ENCODE measurements around the gene TNFSF8.

TNFSF8 gene

DNA sequence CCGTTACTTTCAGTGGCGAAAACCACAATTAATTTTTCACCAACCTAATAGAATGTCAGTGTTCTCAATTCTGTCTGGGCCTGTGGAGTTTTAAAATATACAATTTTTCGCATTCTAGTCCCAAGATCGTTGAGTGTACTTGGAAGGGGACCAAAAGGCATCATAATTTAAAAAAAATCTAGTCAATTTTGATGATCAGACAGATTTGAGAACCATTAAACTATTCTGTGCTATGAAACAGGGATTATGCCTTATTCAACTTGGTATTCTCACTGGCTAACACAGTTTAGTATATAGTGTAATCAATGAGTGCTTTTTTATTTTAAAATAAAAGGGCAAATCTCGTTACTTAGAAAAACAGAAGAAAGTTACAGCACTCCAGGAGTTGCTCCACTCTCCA, 63.1 kb downstream of the TNFSF8 start:
- DNase-seq (ENCODE audit: low spot score), result no peak

DNA sequence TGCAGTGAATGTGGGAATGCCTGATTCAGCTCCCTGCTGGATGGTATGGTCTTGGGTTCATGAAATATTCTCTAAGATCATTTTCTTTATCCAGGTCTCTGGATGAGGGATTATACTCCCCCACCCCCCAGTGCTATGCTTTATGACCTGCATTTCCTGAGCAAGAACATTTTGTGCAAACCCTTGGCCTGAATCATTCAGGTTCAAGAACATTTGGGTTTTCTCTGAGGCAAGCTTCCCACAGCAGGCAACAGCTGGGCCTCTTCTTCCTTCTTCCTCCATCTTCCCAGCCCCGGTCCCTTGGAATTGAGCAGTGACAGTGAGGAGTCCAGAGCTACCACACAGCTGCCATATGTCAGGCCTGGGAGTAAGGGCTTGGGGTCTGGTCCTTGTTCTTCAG, 65.9 kb downstream of the TNFSF8 start:
- no peak for DNase-seq (ENCODE audit: low spot score)

DNA sequence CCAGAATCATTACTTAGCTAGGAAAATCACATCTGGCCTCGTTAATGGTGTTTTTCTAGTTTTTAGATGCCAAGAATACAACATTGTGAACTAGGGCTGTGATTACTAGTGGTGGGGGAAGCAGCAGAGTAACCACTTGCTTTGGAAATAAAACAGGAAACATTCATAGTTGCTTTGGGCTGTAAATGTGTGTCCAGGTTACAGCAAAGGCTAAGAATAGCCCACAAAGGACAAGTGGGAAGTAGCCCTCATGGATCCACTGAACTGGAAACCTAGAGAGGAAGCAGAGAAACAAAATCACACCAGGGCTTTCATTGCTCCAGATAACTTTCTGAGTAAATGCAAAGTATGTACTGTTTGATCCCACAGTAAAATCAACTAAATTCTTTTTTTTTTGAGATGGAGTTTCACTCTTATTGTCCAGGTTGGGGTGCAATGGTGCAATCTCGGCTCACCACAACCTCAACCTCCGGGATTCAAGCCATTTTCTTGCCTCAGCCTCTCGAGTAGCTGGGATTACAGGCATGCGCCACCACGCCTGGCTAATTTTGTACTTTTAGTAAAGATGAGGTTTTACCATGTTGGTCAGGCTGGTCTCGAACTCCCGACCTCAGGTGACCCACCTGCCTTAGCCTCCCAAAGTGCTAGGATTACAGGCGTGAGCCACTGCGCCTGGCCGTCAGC, 68.3 kb downstream of the TNFSF8 start:
- DNase-seq (ENCODE audit: low spot score), result no peak

DNA sequence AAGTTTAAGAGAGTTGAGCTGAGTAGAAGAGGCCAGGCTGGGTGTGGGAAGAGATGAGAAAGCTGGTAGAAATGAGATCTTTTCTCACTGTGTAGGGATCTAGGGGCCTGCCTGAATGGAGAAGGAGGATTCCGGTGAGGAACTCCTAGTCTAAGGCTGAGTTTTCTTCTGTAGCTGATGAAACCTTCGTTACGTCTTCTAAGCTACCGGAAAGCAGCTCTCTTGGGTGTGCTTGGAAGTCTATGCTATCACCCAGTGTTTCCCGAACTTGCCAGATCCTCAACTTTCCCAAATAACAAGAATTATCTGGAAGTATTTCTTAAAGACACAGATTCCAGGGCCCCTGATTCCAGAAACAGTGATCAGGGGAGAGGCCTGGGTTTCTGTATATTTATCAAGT, 69.1 kb downstream of the TNFSF8 start:
- DNase-seq (ENCODE audit: low spot score), result no peak

DNA sequence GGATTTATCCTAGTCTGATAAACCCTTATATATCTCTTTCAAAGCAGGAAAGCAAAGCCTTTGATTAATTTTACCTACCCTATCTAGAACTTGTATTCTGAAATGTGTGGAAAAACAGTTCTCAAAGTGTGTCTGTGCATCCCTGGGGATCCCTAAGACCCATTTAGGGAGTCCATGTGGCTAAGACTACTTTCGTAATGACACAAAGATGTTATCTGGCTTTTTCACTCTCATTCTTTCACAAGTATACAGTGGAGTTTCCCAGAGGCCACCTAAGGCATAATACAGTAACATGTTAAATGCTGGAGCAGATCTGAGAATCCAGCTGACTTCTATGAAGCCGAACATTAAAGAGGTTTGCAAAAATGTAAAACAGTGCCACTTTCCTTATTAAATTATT, 70.2 kb downstream of the TNFSF8 start:
- no peak for DNase-seq (ENCODE audit: low spot score)

DNA sequence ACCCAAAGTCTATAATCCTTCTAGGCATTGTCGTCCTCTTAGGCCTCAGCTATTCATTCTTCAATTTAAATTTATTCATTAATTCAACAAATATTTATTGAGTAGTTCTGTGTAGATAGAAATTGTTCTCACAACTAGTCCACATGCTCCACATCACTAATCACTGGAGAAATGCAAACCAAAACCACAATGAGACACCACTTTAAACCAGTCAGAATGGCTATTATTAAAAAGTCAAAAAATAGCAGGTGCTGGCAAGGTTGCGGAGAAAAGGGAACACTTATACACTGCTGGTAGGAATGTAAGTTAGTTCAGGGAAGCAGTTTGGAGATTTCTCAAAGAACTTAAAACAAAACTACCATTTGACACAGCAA, 73.5 kb downstream of the TNFSF8 start:
- no peak for DNase-seq (ENCODE audit: low spot score)

DNA sequence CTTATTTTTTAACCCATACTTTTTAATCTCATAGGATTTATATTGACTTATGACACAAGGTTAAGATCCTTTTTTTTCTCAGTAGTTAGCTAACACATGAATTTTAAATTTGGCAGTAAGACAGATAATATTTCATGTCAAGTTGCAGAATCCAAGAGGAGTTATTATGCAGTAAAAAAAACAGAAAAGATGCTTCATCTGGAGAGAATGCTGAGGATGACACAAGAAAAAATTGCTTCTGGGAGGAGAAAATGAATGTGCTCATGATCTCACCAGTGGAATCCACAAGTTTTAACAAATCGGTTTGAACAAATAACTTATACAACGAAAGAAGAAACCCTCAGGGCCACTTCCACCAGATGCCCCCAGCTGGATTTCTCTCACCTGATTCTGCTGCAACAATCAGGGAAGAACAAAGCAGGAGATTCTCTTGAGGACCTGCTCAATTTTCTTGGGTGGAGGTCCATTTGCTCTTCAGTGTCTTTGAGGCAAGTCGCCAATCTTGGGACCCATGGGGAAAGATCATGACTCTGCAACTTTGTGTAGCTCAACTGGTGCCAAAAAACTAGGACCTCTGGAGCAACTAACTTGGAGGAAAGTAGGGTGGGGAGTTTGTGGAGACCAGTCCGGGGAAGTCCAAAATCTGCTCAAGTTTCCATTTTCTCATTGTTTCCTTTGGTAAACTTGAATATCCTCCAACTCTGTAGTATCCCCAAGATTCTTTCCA, 74.0 kb downstream of the TNFSF8 start:
- no peak for DNase-seq (ENCODE audit: low spot score)

DNA sequence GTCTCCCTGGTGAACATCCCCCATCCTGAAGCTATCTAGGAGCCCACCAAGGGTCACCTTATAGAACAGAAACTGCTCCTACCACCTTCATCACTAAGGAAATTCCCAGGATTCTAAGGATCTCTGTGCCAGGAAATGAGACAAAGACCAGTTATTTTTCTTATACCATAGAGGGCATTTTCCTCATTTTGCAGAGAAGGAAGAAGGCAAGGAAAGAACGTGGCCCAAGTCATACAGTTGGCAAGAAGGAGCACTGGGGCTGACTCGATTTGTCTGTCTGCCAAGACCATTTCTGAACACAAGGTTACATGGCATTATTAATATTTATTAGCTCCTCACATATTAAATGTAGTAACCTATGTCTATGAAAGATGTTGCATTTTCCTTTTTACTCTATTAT, 74.9 kb downstream of the TNFSF8 start:
- DNase-seq (ENCODE audit: low spot score), result no peak

DNA sequence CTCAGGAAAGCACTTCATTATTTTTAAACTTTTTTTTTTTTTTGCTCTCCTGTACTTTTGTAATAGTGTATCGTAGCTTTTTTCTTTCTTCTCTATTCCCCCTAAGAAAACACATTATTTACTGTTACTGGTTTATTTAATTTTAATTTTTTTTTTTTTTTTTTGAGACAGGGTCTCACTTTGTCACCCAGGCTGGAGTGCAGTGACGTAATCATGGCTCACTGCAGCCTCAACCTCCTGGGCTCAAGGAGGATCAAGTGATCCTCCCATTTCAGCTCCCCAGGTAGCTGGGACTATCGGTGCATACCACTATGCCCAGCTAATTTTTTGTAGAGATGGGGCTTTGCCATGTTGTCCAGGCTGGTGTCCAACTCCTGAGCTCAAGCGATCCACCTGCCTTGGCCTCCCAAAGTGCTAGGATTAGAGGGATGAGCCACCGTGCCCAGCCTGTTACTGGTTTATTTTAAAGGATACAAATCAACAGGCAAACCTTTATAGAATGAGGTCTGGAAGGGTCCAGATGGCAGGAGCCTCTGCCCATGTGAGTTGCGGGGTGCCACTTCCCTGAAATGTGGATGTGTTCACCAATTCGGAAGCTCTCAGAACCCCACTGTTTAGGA, 75.5 kb downstream of the TNFSF8 start:
- no peak for DNase-seq (ENCODE audit: low spot score)

DNA sequence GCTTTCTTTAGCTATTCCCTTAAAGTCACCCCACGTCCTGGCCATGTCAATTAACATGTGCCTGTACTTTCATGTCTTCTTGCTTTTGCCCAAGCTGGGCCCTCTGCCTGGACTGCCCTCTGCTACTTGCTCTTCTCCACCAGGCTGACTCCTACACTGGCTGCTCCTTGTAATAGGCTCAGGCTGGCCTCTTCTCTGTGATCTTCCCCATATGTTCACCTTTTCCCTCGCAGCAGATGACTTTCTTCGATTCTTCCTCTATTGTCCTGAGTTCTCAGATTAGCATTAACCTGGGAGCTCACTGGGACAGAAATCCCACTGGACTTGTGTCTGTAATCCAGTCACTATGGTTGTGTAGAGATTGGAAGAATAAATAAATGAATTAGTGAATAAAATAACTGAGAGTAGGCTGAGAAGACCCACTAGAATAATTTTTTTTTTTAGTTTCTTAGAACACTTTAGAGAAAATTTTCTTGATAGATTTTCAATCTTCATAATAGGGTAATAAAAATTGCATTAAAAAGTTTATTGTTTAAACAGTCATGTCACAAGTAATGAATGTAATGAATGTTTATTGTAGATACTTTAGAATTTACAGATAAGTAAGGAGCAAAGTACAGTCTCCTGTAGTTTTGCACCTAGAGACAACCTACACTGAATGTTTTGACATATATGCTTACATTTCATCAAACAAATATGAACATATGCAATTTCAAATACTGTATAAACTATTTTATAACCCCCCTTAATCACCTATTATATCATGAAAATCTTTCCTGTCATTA, 77.1 kb downstream of the TNFSF8 start:
- no peak for DNase-seq (ENCODE audit: low spot score)

DNA sequence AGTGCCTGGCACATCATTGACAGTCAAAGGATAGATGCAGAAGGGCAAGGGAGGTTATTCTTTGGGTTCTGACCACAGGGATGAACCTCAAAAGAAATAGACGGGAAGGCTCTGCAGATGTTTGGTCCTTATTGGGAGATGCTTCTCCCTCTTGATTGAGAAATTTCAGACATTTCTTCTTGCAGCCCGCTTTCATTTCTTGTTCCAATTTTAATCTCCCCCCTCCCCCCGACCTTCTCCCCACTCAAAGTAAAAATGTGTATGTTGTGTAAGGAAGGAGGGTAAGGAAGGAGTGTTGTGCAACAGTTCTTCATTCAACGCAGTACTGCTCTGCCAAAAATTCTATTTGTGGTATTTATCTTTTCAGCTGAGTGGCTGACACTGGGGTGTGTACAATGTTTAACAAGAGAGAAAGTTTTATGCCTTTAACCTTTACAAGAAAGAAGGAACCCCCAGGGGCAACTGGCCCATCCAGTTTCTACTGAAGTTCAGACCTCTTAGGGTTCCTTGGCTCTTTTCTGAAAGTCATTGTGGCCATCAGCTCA, 78.3 kb downstream of the TNFSF8 start:
- DNase-seq (ENCODE audit: low spot score), result no peak

DNA sequence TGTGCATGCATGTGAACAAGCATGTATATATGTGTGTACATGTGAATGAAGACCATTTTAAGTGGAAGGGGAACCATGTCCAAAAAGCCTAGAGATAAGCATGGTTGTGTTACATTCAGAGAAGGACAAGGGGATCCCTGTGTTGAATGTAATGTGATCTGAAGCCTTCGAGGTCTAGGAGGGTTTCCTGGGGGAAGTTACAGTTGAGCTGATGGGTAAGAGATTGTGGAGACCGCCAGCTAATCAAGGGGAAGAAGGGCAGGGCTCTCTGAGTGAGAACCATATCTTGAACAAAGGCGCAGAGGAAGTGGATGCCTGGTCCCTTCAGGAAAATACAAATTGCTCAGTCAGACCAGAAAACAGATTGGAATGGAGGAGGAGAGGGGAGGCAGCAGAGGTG, 79.1 kb downstream of the TNFSF8 start:
- DNase-seq (ENCODE audit: low spot score), result no peak
